ENCODE measurements around the gene FANCD2.

- TF ChIP-seq, protein P1, sequence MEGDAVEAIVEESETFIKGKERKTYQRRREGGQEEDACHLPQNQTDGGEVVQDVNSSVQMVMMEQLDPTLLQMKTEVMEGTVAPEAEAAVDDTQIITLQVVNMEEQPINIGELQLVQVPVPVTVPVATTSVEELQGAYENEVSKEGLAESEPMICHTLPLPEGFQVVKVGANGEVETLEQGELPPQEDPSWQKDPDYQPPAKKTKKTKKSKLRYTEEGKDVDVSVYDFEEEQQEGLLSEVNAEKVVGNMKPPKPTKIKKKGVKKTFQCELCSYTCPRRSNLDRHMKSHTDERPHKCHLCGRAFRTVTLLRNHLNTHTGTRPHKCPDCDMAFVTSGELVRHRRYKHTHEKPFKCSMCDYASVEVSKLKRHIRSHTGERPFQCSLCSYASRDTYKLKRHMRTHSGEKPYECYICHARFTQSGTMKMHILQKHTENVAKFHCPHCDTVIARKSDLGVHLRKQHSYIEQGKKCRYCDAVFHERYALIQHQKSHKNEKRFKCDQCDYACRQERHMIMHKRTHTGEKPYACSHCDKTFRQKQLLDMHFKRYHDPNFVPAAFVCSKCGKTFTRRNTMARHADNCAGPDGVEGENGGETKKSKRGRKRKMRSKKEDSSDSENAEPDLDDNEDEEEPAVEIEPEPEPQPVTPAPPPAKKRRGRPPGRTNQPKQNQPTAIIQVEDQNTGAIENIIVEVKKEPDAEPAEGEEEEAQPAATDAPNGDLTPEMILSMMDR (conservative IDR thresholded peaks at IDR 0.05 in 1 of 2, IDR thresholded peaks at IDR 0.05 in 1 of 2; ENCODE audit: extremely low read depth in 1 of 2, insufficient read depth in 1 of 2, low read depth in 1 of 2, low read length in 2 of 2): no peak
- no peak for TF ChIP-seq EZH2 (IDR thresholded peaks at IDR 0.05; ENCODE audit: borderline replicate concordance, low read length)
Observed at GRCh38 chr3:10093678-10094077, 67.4 kb downstream of the FANCD2 start.
